HEK293T (cell line): ENCODE measurements around the gene PHC2.

Experiments
- BHLHE40 ChIP-seq: fragments of 450-650 bp; IDR thresholded peaks from 2 replicates; pipeline ENCODE4 v1.6.1; 2016; ENCODE audit warnings: mild to moderate bottlenecking, moderate library complexity, borderline replicate concordance
- SUZ12 ChIP-seq: fragments of 450-650 bp; IDR thresholded peaks from 2 replicates; pipeline ENCODE4 v1.6.1; 2016; ENCODE audit warnings: mild to moderate bottlenecking

- TF ChIP-seq SUZ12 (no peak), BHLHE40 (no peak)
Observed at GRCh38 chr1:33469691-33470090, 38.8 kb upstream of the PHC2 start.
